GM12892 (cell line): Measurements from ENCODE around the gene TNKS1BP1.

Experiments
- POLR2AphosphoS5 ChIP-seq: IDR thresholded peaks from 2 replicates; pipeline ENCODE4 v1.6.1; 2011; ENCODE audit warnings: low read depth, low read length, control low read depth
- TAF1 ChIP-seq: IDR thresholded peaks from 2 replicates; pipeline ENCODE4 v1.6.1; 2011; ENCODE audit warnings: low read depth, mild to moderate bottlenecking, control low read depth, low read length, borderline replicate concordance

DNA sequence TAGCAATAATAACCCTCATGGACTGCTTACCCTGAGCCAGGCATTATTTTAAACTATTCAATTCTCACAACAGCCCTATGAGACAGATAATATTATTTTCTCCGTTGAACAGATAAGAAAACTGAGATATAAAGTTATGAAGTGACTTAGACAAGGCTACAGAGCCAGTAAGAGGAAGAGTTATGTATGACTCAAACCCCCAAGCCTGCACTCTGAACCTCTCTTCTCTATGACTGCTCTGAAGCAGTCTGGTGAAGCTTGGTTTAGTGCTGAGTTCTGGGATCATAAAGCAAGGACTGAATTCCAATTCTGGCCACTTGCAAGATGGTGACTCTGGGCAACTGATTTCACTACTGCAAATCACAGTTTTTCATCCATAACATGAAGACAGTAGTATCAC is 34.5 kb downstream of the TNKS1BP1 start:
- TF ChIP-seq POLR2AphosphoS5, result no peak
- no peak for TF ChIP-seq TAF1
